ENCODE data around the gene DRG1.

DNA sequence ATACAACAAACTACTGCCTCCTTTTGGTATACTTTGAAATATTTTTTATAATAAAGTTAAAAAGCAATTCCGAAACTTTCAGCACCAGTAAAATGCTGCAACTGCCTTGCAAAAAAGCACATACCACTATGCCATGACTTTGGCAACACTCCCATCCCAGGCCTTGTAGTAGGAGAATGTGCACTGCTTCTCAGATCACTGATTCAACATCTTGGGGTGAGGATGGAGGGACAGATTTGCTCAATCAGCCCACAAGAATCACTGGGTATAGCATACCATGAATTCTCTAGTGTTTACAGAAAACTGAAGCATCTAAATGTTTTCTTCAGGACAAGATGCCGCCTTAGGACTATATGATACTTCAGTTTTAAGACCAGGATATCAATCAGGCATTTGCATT lies 75.3 kb downstream of the DRG1 start:
- TF ChIP-seq POLR2A (IDR thresholded peaks at IDR 0.05; ENCODE audit: low read length) (no peak), HDAC2 (IDR thresholded peaks at IDR 0.05) (no peak), JUN (IDR thresholded peaks at IDR 0.05) (no peak), SREBF2 (IDR thresholded peaks at IDR 0.05) (no peak)
- TF ChIP-seq, protein P1, sequence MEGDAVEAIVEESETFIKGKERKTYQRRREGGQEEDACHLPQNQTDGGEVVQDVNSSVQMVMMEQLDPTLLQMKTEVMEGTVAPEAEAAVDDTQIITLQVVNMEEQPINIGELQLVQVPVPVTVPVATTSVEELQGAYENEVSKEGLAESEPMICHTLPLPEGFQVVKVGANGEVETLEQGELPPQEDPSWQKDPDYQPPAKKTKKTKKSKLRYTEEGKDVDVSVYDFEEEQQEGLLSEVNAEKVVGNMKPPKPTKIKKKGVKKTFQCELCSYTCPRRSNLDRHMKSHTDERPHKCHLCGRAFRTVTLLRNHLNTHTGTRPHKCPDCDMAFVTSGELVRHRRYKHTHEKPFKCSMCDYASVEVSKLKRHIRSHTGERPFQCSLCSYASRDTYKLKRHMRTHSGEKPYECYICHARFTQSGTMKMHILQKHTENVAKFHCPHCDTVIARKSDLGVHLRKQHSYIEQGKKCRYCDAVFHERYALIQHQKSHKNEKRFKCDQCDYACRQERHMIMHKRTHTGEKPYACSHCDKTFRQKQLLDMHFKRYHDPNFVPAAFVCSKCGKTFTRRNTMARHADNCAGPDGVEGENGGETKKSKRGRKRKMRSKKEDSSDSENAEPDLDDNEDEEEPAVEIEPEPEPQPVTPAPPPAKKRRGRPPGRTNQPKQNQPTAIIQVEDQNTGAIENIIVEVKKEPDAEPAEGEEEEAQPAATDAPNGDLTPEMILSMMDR (IDR thresholded peaks at IDR 0.05) = no peak

Data from A549 (cell line).